Ascending aorta (tissue), 2 donors: ENCODE data around the gene TXNDC8. TPM values are rescaled to one million over a fixed set of nuclear protein-coding genes. Genes with fewer than 3 reads are reported as not detected.

Experiments used
- DNase-seq, 2 donors: peaks; one replicate each; pipeline ENCODE4 v3.0.0-alpha.2; 2019; ENCODE audit warnings: low spot score in 2 of 2
- H3K27ac ChIP-seq, 2 donors: fragments of 200-600 bp; sonication (generic); one replicate each; pipeline ENCODE4 v1.5.1; 2016 to 2017; ENCODE audit warnings: mild to moderate bottlenecking in 1 of 2
- H3K27me3 ChIP-seq: fragments of 200-600 bp; sonication (generic); one replicate; pipeline ENCODE4 v1.5.1; 2017
- H3K36me3 ChIP-seq, 2 donors: fragments of 200-600 bp; sonication (generic); one replicate each; pipeline ENCODE4 v1.5.1; 2016
- H3K4me1 ChIP-seq, 2 donors: fragments of 200-600 bp; sonication (generic); one replicate each; pipeline ENCODE4 v1.5.1; 2016 to 2017; ENCODE audit warnings: mild to moderate bottlenecking in 1 of 2
- H3K4me3 ChIP-seq, 2 donors: fragments of 200-600 bp; sonication (generic); one replicate each; pipeline ENCODE4 v1.5.1; 2016 to 2017; ENCODE audit warnings: mild to moderate bottlenecking in 1 of 2
- H3K9me3 ChIP-seq, 2 donors: fragments of 200-600 bp; sonication (generic); one replicate each; pipeline ENCODE4 v1.5.1; 2016
- CTCF ChIP-seq, 3 experiments: fragments of 200-600 bp in 2 of 3; fragments of 450-650 bp in 1 of 3; sonication (generic) in 2 of 3; IDR thresholded peaks; one replicate each; pipeline ENCODE4 v1.5.1; 2016 to 2019; ENCODE audit warnings: antibody characterized with exemption in 3 of 3, mild to moderate bottlenecking in 1 of 3, moderate library complexity in 1 of 3
- intact Hi-C: fragments of 100-400 bp; cut with DNase I; formaldehyde crosslinking; loops from one replicate; pipeline ENCODE4 v1.15.1; 2023
- total RNA-seq: library from RNA; depleted of rRNA; stranded (reverse); fragments of >200 nt; gene quantifications from one replicate; pipeline ENCODE4 v1.1.0, GENCODE V29; 2016

TXNDC8 gene
- total RNA-seq, 1 donor from 2014 or later = not detected

GRCh38 chr9:110357505-110357904 lies 19.8 kb upstream of the TXNDC8 start:
- no peaks in the 10 kb centered on the region for H3K9me3 ChIP-seq
- no peak overlapping the region for H3K4me3 ChIP-seq
- DNase-seq = no peak
- H3K36me3 ChIP-seq = no peaks in the 10 kb centered on the region
- no peak for TF ChIP-seq CTCF (IDR thresholded peaks at IDR 0.05)
- H3K27me3 ChIP-seq = no peaks in the 10 kb centered on the region
- no peak overlapping the region for H3K27ac ChIP-seq
- intact Hi-C loops = no loop called here
- no peaks in the 10 kb centered on the region for H3K4me1 ChIP-seq

DNA sequence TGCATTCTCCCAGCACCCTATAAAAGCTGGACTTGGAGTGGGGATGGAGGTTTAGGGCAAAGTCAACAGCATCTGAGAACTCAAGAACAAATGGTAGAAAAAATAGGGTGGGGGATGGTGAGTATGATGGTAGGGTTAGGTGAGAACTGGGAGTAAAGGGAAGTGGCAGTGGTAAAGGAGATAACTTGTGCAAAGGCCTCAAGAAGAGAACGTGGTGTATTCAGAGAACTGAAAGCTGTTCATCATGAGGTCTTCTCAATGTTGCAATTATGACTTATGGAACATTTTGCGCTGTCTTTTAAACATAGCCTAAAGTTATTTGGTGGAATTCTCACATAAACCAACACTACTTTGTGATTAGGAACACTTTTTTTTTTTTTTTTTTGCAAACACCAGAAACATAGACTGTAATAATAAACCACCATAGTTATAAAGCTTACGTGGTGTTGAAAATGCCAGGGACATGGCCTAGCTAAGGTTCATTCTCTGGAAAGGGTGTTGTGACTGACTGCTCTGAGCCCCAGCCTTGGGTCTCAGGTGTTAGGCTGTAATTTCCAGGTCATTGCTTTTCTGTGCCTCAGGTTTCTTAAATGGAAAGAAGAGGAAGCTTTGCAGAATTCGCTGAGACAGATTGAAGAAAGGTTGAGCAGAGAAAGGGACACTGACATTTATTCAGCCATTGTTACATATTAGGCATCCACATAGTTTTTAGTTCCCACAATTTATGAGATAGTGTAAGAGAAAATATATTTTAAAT lies 19.2 kb upstream of the TXNDC8 start:
- no peak for DNase-seq
- TF ChIP-seq CTCF (IDR thresholded peaks at IDR 0.05) = no peak
- no peaks in the 10 kb centered on the region for H3K9me3 ChIP-seq
- no peaks in the 10 kb centered on the region for H3K4me1 ChIP-seq
- intact Hi-C loops = no loop called here
- no peaks in the 10 kb centered on the region for H3K36me3 ChIP-seq
- no peak overlapping the region for H3K4me3 ChIP-seq
- H3K27ac ChIP-seq = no peak overlapping the region
- H3K27me3 ChIP-seq = no peaks in the 10 kb centered on the region

- intact Hi-C loops = no loop called here
- no peak overlapping the region for H3K27ac ChIP-seq
- no peaks in the 10 kb centered on the region for H3K4me1 ChIP-seq
- H3K27me3 ChIP-seq = no peaks in the 10 kb centered on the region
- H3K9me3 ChIP-seq = no peaks in the 10 kb centered on the region
- no peak for DNase-seq
- no peak for TF ChIP-seq CTCF (IDR thresholded peaks at IDR 0.05)
- H3K36me3 ChIP-seq = no peaks in the 10 kb centered on the region
- no peak overlapping the region for H3K4me3 ChIP-seq
These were observed 18.2 kb upstream of the TXNDC8 start for GRCh38 chr9:110355911-110356310.

DNA sequence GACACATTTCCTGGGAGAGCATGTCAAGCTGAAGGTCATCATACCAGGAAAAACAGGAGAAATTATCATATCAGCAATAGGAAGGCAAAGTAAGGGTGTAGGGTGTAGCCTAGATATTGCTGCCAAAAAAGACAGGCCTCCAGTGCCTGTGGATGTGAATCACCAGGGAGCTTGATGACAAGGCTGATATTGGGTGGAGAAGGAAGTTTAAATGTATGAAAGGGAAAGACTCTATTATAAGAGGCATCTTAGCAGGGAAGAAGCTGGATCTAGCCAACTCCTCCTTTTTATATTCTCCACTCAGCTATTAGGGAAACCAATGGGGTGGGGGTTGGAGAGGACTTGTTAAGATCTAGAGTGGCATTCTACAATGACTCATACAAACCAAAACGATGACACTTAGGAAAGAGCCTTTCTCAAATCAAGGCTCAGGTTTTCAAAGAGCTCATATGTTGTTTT lies 13.4 kb upstream of the TXNDC8 start:
- no peak for DNase-seq
- Histone ChIP-seq H3K27ac (no peak overlapping the region), H3K36me3 (no peaks in the 10 kb centered on the region), H3K4me3 (no peak overlapping the region), H3K4me1 (no peaks in the 10 kb centered on the region), H3K9me3 (no peaks in the 10 kb centered on the region), H3K27me3 (no peaks in the 10 kb centered on the region)
- intact Hi-C loops = no loop called here
- no peak for TF ChIP-seq CTCF (IDR thresholded peaks at IDR 0.05)

- intact Hi-C loops = no loop called here
- Histone ChIP-seq H3K36me3 (no peaks in the 10 kb centered on the region), H3K27ac (no peak overlapping the region), H3K4me1 (no peaks in the 10 kb centered on the region), H3K27me3 (no peaks in the 10 kb centered on the region), H3K9me3 (no peaks in the 10 kb centered on the region), H3K4me3 (no peak overlapping the region)
- no peak for TF ChIP-seq CTCF (IDR thresholded peaks at IDR 0.05)
- no peak for DNase-seq
These were observed 8.7 kb upstream of the TXNDC8 start for GRCh38 chr9:110346325-110346724.
